HEK293 (cell line): ENCODE data around the gene EID2.

ENCODE experiments used
- CTCF ChIA-PET: fragments of 350-600 bp; formaldehyde crosslinking; extraction: SDS; loops from one replicate; lab custom pipeline; 2021; ENCODE audit warnings: antibody characterized with exemption; lab: Yijun Ruan, JAX
- POLR2A ChIA-PET: fragments of 300-600 bp; formaldehyde crosslinking; extraction: SDS; loops from one replicate; lab custom pipeline; 2020; ENCODE audit warnings: antibody characterized with exemption, inconsistent platforms; lab: Yijun Ruan, JAX
- H3K27ac ChIP-seq: fragments of 200-500 bp; sonication (Bioruptor generic); 2 replicates; pipeline ENCODE4 v1.5.1; 2014; ENCODE audit warnings: low read depth, low read length, control low read depth, inconsistent platforms; ENCODE audit errors: extremely low read depth
- H3K36me3 ChIP-seq, 2 experiments: fragments of 200-500 bp in 1 of 2; sonication (Bioruptor generic) in 1 of 2; 1 replicate in 1 of 2; 2 replicates in 1 of 2; pipeline ENCODE4 v1.5.1; 2014 to 2017; ENCODE audit warnings: inconsistent platforms in 2 of 2, low read length in 2 of 2; ENCODE audit not compliant: control insufficient read depth in 2 of 2, insufficient read depth in 1 of 2
- H3K4me1 ChIP-seq: fragments of 200-500 bp; sonication (Bioruptor generic); 2 replicates; pipeline ENCODE4 v1.5.1; 2014; ENCODE audit warnings: mild to moderate bottlenecking, low read length, inconsistent platforms; ENCODE audit not compliant: control insufficient read depth, insufficient read depth
- H3K4me3 ChIP-seq: 2 replicates; pipeline ENCODE4 v1.5.1; 2011; ENCODE audit warnings: low read depth, mild to moderate bottlenecking, control low read depth, low read length, moderate library complexity
- H3K9me3 ChIP-seq: fragments of 200-500 bp; sonication (Bioruptor generic); 2 replicates; pipeline ENCODE4 v1.5.1; 2014; ENCODE audit warnings: low read depth, low read length, inconsistent platforms; ENCODE audit not compliant: control insufficient read depth, insufficient read depth
- BCL11B ChIP-seq: fragments of 450-650 bp; formaldehyde crosslinking; IDR thresholded peaks from 2 replicates; pipeline ENCODE4 v1.5.1; 2016; ENCODE audit warnings: low read depth, missing biosample characterization, missing genetic modification characterization
- GLIS1 ChIP-seq: fragments of 450-650 bp; formaldehyde crosslinking; IDR thresholded peaks from 2 replicates; pipeline ENCODE4 v1.5.1; 2016; ENCODE audit warnings: missing biosample characterization, missing genetic modification characterization
- KLF10 ChIP-seq: fragments of 450-650 bp; IDR thresholded peaks from 2 replicates; pipeline ENCODE4 v1.5.1; 2018; ENCODE audit warnings: missing biosample characterization, mild to moderate bottlenecking, missing genetic modification characterization
- KLF9 ChIP-seq: fragments of 450-650 bp; formaldehyde crosslinking; IDR thresholded peaks from 2 replicates; pipeline ENCODE4 v1.5.1; 2016; ENCODE audit warnings: missing biosample characterization, missing genetic modification characterization, low read depth
- MEIS1 ChIP-seq: sonication (generic); formaldehyde crosslinking; IDR thresholded peaks from 2 replicates; pipeline ENCODE4 v1.8.1; 2022; ENCODE audit warnings: missing genetic modification reagents, mild to moderate bottlenecking, borderline replicate concordance
- PRDM1 ChIP-seq: fragments of 450-650 bp; formaldehyde crosslinking; IDR thresholded peaks from 2 replicates; pipeline ENCODE4; 2016; ENCODE audit warnings: missing biosample characterization, missing genetic modification characterization
- YY1 ChIP-seq: fragments of 450-650 bp; formaldehyde crosslinking; IDR thresholded peaks from 2 replicates; pipeline ENCODE4 v1.5.1; 2018; ENCODE audit warnings: missing biosample characterization, missing genetic modification characterization
- ZBTB17 ChIP-seq: fragments of 450-650 bp; formaldehyde crosslinking; IDR thresholded peaks from 2 replicates; pipeline ENCODE4 v1.5.1; 2016; ENCODE audit warnings: missing biosample characterization, missing genetic modification characterization
- ZEB2 ChIP-seq: fragments of 450-650 bp; formaldehyde crosslinking; IDR thresholded peaks from 2 replicates; pipeline ENCODE4 v1.5.1; 2016; ENCODE audit warnings: missing biosample characterization, missing genetic modification characterization
- ZFP41 ChIP-seq: fragments of 450-650 bp; formaldehyde crosslinking; IDR thresholded peaks from 2 replicates; pipeline ENCODE4 v1.5.1; 2016; ENCODE audit warnings: missing biosample characterization, missing genetic modification characterization, borderline replicate concordance
- ZNF157 ChIP-seq: fragments of 450-650 bp; formaldehyde crosslinking; IDR thresholded peaks from 2 replicates; pipeline ENCODE4 v1.5.1; 2016; ENCODE audit warnings: missing biosample characterization, missing genetic modification characterization
- ZNF16 ChIP-seq: fragments of 450-650 bp; formaldehyde crosslinking; IDR thresholded peaks from 2 replicates; pipeline ENCODE4 v1.5.1; 2016; ENCODE audit warnings: low read depth, missing biosample characterization, missing genetic modification characterization
- ZNF175 ChIP-seq: fragments of 450-650 bp; formaldehyde crosslinking; IDR thresholded peaks from 2 replicates; pipeline ENCODE4 v1.5.1; 2016; ENCODE audit warnings: missing biosample characterization, missing genetic modification characterization
- ZNF266 ChIP-seq: fragments of 450-650 bp; formaldehyde crosslinking; IDR thresholded peaks from 2 replicates; pipeline ENCODE4 v1.5.1; 2016; ENCODE audit warnings: missing biosample characterization, missing genetic modification characterization, low read depth
- ZNF324 ChIP-seq: fragments of 450-650 bp; formaldehyde crosslinking; IDR thresholded peaks from 2 replicates; pipeline ENCODE4 v1.5.1; 2016; ENCODE audit warnings: missing biosample characterization, missing genetic modification characterization
- ZNF335 ChIP-seq: fragments of 450-650 bp; formaldehyde crosslinking; conservative IDR thresholded peaks from 2 replicates; pipeline ENCODE4 v1.5.1; 2016; ENCODE audit warnings: missing biosample characterization, missing genetic modification characterization
- ZNF416 ChIP-seq: fragments of 450-650 bp; formaldehyde crosslinking; IDR thresholded peaks from 2 replicates; pipeline ENCODE4 v1.5.1; 2016; ENCODE audit warnings: missing biosample characterization, missing genetic modification characterization
- ZNF626 ChIP-seq: fragments of 450-650 bp; sonication (Bioruptor Pico); formaldehyde crosslinking; IDR thresholded peaks from 2 replicates; pipeline ENCODE4 v1.5.1; 2018; ENCODE audit warnings: missing biosample characterization, missing genetic modification characterization, inconsistent platforms
- ZSCAN30 ChIP-seq: fragments of 450-650 bp; IDR thresholded peaks from 2 replicates; pipeline ENCODE4 v1.5.1; 2018; ENCODE audit warnings: missing biosample characterization, mild to moderate bottlenecking, missing genetic modification characterization, moderate library complexity
- TF ChIP-seq, protein P1 (sequence below): fragments of 450-650 bp; formaldehyde crosslinking; IDR thresholded peaks from 2 replicates; pipeline ENCODE4 v1.5.1; 2016; ENCODE audit warnings: missing biosample characterization, missing genetic modification characterization
- TF ChIP-seq, protein P2 (sequence below): fragments of 450-650 bp; formaldehyde crosslinking; IDR thresholded peaks from 2 replicates; pipeline ENCODE4 v1.5.1; 2016; ENCODE audit warnings: missing biosample characterization, missing genetic modification characterization
- TF ChIP-seq, protein P3 (sequence below): fragments of 450-650 bp; formaldehyde crosslinking; IDR thresholded peaks from 2 replicates; pipeline ENCODE4 v1.5.1; 2017; ENCODE audit warnings: missing biosample characterization, missing genetic modification characterization
- TF ChIP-seq, protein P4 (sequence below): fragments of 450-650 bp; formaldehyde crosslinking; IDR thresholded peaks from 2 replicates; pipeline ENCODE4 v1.5.1; 2016; ENCODE audit warnings: missing biosample characterization, missing genetic modification characterization
- TF ChIP-seq, protein P5 (sequence below): fragments of 450-650 bp; formaldehyde crosslinking; IDR thresholded peaks from 2 replicates; pipeline ENCODE4 v1.5.1; 2016; ENCODE audit warnings: missing biosample characterization, missing genetic modification characterization
- TF ChIP-seq, protein P6 (sequence below): fragments of 450-650 bp; IDR thresholded peaks from 2 replicates; pipeline ENCODE4 v1.5.1; 2018; ENCODE audit warnings: missing biosample characterization, mild to moderate bottlenecking, missing genetic modification characterization

The EID2 gene

DNA sequence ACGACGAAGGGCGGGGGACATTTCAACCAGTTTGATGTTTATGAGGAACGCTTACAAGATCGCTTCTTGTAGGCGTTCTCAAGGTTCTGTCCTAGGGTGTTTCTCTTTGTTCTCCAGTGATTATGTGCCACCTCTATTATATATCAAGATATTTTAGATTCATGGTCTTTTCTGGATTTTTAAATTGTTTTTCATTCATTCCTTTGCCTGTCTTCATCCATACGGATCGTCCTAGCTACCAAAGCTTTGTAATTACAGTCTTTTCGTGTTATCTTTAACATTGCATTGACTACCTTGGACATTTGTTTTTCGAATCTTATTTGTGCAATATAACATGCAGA lies 342 bp upstream of the EID2 start (continued):
- TF ChIP-seq, protein P1, sequence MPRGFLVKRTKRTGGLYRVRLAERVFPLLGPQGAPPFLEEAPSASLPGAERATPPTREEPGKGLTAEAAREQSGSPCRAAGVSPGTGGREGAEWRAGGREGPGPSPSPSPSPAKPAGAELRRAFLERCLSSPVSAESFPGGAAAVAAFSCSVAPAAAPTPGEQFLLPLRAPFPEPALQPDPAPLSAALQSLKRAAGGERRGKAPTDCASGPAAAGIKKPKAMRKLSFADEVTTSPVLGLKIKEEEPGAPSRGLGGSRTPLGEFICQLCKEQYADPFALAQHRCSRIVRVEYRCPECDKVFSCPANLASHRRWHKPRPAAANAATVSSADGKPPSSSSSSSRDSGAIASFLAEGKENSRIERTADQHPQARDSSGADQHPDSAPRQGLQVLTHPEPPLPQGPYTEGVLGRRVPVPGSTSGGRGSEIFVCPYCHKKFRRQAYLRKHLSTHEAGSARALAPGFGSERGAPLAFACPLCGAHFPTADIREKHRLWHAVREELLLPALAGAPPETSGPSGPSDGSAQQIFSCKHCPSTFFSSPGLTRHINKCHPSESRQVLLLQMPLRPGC, result no peak
- TF ChIP-seq, protein P2, sequence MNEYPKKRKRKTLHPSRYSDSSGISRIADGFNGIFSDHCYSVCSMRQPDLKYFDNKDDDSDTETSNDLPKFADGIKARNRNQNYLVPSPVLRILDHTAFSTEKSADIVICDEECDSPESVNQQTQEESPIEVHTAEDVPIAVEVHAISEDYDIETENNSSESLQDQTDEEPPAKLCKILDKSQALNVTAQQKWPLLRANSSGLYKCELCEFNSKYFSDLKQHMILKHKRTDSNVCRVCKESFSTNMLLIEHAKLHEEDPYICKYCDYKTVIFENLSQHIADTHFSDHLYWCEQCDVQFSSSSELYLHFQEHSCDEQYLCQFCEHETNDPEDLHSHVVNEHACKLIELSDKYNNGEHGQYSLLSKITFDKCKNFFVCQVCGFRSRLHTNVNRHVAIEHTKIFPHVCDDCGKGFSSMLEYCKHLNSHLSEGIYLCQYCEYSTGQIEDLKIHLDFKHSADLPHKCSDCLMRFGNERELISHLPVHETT (tag by site-specific recombination), result no peak
- TF ChIP-seq ZBTB17 (tag by site-specific recombination), result peak; percentile 50; the same call in 1 of the 2 replicates
- TF ChIP-seq GLIS1 (tag by site-specific recombination), result no peak
- TF ChIP-seq ZFP41 (tag by site-specific recombination), result no peak
- TF ChIP-seq ZEB2, result no peak; the same call in 1 of the 2 replicates
- TF ChIP-seq ZNF16 (tag by site-specific recombination), result no peak
- TF ChIP-seq PRDM1 (tag by site-specific recombination), result no peak
- 0 out of 2 replicates have a peak, but pooled peaks have one; percentile 2 for TF ChIP-seq KLF10
- TF ChIP-seq, protein P3, sequence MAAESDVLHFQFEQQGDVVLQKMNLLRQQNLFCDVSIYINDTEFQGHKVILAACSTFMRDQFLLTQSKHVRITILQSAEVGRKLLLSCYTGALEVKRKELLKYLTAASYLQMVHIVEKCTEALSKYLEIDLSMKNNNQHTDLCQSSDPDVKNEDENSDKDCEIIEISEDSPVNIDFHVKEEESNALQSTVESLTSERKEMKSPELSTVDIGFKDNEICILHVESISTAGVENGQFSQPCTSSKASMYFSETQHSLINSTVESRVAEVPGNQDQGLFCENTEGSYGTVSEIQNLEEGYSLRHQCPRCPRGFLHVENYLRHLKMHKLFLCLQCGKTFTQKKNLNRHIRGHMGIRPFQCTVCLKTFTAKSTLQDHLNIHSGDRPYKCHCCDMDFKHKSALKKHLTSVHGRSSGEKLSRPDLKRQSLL, result peak; percentile 54; the same call in 1 of the 2 replicates
- TF ChIP-seq ZNF416 (tag by site-specific recombination), result no peak
- no peak for TF ChIP-seq BCL11B (tag by site-specific recombination)
- TF ChIP-seq, protein P4, sequence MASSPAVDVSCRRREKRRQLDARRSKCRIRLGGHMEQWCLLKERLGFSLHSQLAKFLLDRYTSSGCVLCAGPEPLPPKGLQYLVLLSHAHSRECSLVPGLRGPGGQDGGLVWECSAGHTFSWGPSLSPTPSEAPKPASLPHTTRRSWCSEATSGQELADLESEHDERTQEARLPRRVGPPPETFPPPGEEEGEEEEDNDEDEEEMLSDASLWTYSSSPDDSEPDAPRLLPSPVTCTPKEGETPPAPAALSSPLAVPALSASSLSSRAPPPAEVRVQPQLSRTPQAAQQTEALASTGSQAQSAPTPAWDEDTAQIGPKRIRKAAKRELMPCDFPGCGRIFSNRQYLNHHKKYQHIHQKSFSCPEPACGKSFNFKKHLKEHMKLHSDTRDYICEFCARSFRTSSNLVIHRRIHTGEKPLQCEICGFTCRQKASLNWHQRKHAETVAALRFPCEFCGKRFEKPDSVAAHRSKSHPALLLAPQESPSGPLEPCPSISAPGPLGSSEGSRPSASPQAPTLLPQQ (tag by site-specific recombination), result peak; percentile 22; the same call in 1 of the 2 replicates
- no peak for TF ChIP-seq ZNF335 (tag by site-specific recombination)
- no peak for TF ChIP-seq YY1 (tag by site-specific recombination)
- TF ChIP-seq, all 188 proteins: peak for 8

DNA sequence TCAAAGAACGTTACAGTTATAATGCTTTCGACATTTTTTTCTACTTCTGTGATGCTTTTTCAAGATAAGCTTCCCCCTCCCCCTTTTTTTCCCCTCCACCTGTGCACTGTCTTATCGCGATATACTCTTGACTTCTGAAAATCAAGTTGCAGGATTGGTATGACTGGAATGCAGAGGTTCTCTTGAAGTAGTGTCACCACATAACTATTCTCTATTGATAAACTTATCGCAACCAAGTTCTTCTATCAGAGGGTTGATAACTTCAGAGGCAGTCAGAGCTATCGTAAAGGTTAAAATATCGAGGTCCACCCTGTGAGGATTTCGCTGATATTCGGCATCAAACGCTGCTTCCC lies 820 bp downstream of the EID2 start:
- Histone ChIP-seq H3K4me3 (peak overlapping the region; percentile 83), H3K9me3 (no peaks in the 10 kb centered on the region), H3K36me3 (peaks cover 2 to 27% of the 10 kb centered on the region in 2 experiments), H3K4me1 (peaks cover 16% of the 10 kb centered on the region), H3K27ac (peak overlapping the region; percentile 97)
- CTCF ChIA-PET, result interaction anchor here (0.7 to 2.5 kb wide), 16 partner anchors 10 to 435 kb away, joined by 3 to 30 read pairs (median 4); no protein-coding TSS in a partner anchor
- POLR2A ChIA-PET, result interaction anchor here (0.6 to 2.3 kb wide), 6 partner anchors 10 to 148 kb away, joined by 3 to 30 read pairs (median 5); partner anchors contain the start of genes MED29, PAF1, RPS16 and TIMM50
- no peak for TF ChIP-seq ZNF175 (tag by site-specific recombination)
- TF ChIP-seq ZSCAN30 (tag by site-specific recombination), result no peak
- no peak for TF ChIP-seq ZNF266
- TF ChIP-seq ZNF626 (tag by site-specific recombination), result no peak
- no peak for TF ChIP-seq ZNF324 (tag by site-specific recombination)
- TF ChIP-seq, protein P2 (tag by site-specific recombination), result no peak
- no peak; the same call in 1 of the 2 replicates for TF ChIP-seq ZNF157 (tag by site-specific recombination)
- TF ChIP-seq MEIS1 (CRISPR knock-in tag), result no peak
- TF ChIP-seq, protein P5, sequence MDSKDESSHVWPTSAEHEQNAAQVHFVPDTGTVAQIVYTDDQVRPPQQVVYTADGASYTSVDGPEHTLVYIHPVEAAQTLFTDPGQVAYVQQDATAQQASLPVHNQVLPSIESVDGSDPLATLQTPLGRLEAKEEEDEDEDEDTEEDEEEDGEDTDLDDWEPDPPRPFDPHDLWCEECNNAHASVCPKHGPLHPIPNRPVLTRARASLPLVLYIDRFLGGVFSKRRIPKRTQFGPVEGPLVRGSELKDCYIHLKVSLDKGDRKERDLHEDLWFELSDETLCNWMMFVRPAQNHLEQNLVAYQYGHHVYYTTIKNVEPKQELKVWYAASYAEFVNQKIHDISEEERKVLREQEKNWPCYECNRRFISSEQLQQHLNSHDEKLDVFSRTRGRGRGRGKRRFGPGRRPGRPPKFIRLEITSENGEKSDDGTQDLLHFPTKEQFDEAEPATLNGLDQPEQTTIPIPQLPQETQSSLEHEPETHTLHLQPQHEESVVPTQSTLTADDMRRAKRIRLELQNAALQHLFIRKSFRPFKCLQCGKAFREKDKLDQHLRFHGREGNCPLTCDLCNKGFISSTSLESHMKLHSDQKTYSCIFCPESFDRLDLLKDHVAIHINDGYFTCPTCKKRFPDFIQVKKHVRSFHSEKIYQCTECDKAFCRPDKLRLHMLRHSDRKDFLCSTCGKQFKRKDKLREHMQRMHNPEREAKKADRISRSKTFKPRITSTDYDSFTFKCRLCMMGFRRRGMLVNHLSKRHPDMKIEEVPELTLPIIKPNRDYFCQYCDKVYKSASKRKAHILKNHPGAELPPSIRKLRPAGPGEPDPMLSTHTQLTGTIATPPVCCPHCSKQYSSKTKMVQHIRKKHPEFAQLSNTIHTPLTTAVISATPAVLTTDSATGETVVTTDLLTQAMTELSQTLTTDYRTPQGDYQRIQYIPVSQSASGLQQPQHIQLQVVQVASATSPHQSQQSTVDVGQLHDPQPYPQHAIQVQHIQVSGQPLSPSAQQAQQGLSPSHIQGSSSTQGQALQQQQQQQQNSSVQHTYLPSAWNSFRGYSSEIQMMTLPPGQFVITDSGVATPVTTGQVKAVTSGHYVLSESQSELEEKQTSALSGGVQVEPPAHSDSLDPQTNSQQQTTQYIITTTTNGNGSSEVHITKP, result no peak
- TF ChIP-seq KLF9 (tag by site-specific recombination), result no peak; the same call in 1 of the 2 replicates
- TF ChIP-seq, protein P6, sequence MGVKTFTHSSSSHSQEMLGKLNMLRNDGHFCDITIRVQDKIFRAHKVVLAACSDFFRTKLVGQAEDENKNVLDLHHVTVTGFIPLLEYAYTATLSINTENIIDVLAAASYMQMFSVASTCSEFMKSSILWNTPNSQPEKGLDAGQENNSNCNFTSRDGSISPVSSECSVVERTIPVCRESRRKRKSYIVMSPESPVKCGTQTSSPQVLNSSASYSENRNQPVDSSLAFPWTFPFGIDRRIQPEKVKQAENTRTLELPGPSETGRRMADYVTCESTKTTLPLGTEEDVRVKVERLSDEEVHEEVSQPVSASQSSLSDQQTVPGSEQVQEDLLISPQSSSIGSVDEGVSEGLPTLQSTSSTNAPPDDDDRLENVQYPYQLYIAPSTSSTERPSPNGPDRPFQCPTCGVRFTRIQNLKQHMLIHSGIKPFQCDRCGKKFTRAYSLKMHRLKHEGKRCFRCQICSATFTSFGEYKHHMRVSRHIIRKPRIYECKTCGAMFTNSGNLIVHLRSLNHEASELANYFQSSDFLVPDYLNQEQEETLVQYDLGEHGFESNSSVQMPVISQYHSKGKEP (tag by site-specific recombination), result peak; percentile 12; the same call in 1 of the 2 replicates
